ENCODE data around the gene CRELD2. TPM values are rescaled to one million over a fixed set of nuclear protein-coding genes. Genes with fewer than 3 reads are reported as not detected.

Gene CRELD2
- total and polyA plus RNA-seq, 5 experiments from 2014 or later, result 22.1 to 43.6 (median 35.8) TPM

DNA sequence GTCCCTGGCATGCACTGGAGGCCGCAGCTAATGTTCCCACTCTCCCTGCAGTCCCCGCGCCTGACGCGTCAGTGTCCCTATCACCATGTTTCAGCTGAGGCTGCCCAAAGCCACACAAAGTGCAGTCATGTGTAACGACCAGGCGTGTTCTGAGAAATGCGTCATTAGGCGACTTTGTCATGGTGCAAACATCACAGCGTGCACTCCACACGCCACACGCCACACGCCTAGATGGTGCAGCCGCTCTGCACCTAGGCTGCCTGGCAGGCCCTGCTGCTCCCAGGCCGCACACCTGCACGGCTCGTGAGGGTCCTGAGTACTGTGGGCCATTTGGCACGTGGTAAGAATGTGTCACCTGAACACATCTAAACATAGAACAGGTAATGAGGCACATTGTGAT lies 2.4 kb downstream of the CRELD2 start:
- Mint-ChIP-seq H3K9me3 (no peaks in the 10 kb centered on the region), H3K36me3 (peaks cover 0 to 4% (median 2%) of the 10 kb centered on the region in 3 donors), H3K4me3 (peak overlapping the region in 6 of 10 donors; percentile 26 to 79 (median 68)), H3K27me3 (no peaks in the 10 kb centered on the region), H3K27ac (peak overlapping the region in 4 of 10 donors; percentile 14 to 47 (median 28)), H3K4me1 (peaks cover 7 to 51% (median 42%) of the 10 kb centered on the region in 4 donors)
- DNase-seq (no peak), ATAC-seq (no peak)
- POLR2A ChIA-PET, result interaction anchor here (1.2 kb wide), 1 partner anchor 153 kb away, joined by 3 read pairs; no protein-coding TSS in a partner anchor

DNA sequence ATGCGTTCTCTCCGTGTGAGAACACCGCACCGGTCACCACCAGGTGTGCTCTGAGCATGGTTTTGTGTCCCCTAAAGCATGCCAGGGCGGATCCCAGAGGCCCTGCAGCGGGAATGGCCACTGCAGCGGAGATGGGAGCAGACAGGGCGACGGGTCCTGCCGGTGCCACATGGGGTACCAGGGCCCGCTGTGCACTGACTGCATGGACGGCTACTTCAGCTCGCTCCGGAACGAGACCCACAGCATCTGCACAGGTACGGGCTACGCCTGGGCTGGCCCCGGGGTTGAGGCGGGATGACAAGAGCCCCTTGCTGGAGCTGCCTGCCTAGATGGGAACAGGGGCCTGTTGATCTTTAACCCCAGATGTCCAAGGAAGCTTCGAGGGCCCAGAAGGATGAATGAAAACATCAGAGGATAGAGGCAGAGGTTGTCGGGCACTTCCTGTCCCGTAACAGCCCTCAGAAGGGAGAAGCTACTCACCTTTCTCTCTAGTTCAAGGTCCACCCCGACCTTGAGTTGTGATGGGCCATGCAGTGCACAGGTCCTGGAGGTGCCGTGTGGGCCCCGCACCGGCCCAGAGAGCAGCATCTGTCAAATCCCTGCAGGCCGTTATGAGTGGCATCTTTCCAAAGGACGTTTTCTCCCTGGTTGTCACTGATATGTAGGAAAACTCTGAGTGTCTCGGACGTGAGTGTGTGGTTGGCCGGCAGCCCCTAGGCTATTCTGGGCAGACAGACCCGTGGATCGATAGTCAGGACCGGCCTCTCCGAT lies 3.3 kb downstream of the CRELD2 start:
- Mint-ChIP-seq H3K4me3 (peak overlapping the region in 2 of 10 donors; percentile 14 to 45), H3K36me3 (peaks cover 0 to 4% (median 2%) of the 10 kb centered on the region in 3 donors), H3K4me1 (peaks cover 11 to 49% (median 43%) of the 10 kb centered on the region in 4 donors), H3K27me3 (no peaks in the 10 kb centered on the region), H3K9me3 (no peaks in the 10 kb centered on the region), H3K27ac (peak overlapping the region in 2 of 10 donors; percentile 36 to 73)
- DNase-seq (no peak), ATAC-seq (no peak)
- POLR2A ChIA-PET, result no interaction called here

GRCh38 chr22:49922484-49922883 lies 4.0 kb downstream of the CRELD2 start:
- Mint-ChIP-seq H3K27ac (peak overlapping the region in 2 of 10 donors; percentile 19 to 68), H3K9me3 (no peaks in the 10 kb centered on the region), H3K4me1 (peaks cover 12 to 49% (median 41%) of the 10 kb centered on the region in 4 donors), H3K27me3 (no peaks in the 10 kb centered on the region), H3K36me3 (peaks cover 0 to 4% (median 2%) of the 10 kb centered on the region in 3 donors), H3K4me3 (no peak overlapping the region)
- POLR2A ChIA-PET, result no interaction called here
- no peak for ATAC-seq
- no peak for DNase-seq

DNA sequence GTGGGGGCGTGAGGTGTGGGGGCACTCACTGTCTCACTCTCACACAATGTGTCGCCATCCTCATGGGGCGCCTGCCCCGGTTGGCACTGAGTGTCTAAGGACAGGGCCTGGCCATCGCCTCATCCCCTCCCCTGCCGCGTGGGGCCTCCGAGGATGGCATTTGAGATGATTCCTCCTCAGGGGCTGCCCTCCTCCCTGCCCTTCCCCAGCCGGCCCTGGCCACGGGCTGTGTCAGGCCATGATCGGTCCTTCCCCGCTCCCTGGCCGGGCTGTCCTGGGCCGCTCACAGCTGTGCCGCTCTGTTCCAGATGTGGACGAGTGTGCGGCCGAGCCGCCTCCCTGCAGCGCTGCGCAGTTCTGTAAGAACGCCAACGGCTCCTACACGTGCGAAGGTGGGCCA lies 4.5 kb downstream of the CRELD2 start:
- Mint-ChIP-seq H3K4me3 (peak overlapping the region in 1 of 10 donors; percentile 58), H3K36me3 (peaks cover 0 to 4% (median 2%) of the 10 kb centered on the region in 3 donors), H3K27me3 (no peaks in the 10 kb centered on the region), H3K9me3 (no peaks in the 10 kb centered on the region), H3K4me1 (peaks cover 12 to 47% (median 40%) of the 10 kb centered on the region in 4 donors), H3K27ac (peak overlapping the region in 1 of 10 donors; percentile 16)
- DNase-seq (no peak), ATAC-seq (no peak)
- POLR2A ChIA-PET, result no interaction called here

DNA sequence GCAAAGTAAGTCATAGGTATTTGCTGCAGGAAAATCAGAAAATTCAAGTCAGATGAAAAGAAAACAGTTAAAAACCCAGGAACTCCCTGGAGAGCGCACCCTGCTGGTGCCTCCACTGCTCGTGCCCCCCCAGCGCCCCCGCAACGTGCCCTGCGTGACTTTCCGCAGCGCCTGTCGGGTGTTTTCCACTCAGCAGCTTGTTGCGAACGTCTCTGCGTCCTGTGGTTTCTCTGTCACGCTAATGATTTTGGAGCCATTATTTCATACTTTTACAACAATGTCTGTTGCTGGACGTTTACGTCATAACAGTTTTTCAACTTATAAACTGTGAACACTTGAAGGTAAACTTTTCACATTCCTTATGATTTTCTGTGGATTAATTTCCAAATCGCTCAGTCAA lies 5.0 kb downstream of the CRELD2 start:
- H3K4me1 Mint-ChIP-seq, result peaks cover 12 to 50% (median 40%) of the 10 kb centered on the region in 4 donors
- ATAC-seq, result no peak
- no peaks in the 10 kb centered on the region for H3K9me3 Mint-ChIP-seq
- H3K27me3 Mint-ChIP-seq, result no peaks in the 10 kb centered on the region
- H3K36me3 Mint-ChIP-seq, result peaks cover 0 to 4% (median 2%) of the 10 kb centered on the region in 3 donors
- DNase-seq, result no peak
- H3K27ac Mint-ChIP-seq, result peak overlapping the region in 6 of 10 donors; percentile 16 to 82 (median 72)
- peak overlapping the region in 3 of 10 donors; percentile 3 to 58 (median 14) for H3K4me3 Mint-ChIP-seq
- POLR2A ChIA-PET, result no interaction called here

DNA sequence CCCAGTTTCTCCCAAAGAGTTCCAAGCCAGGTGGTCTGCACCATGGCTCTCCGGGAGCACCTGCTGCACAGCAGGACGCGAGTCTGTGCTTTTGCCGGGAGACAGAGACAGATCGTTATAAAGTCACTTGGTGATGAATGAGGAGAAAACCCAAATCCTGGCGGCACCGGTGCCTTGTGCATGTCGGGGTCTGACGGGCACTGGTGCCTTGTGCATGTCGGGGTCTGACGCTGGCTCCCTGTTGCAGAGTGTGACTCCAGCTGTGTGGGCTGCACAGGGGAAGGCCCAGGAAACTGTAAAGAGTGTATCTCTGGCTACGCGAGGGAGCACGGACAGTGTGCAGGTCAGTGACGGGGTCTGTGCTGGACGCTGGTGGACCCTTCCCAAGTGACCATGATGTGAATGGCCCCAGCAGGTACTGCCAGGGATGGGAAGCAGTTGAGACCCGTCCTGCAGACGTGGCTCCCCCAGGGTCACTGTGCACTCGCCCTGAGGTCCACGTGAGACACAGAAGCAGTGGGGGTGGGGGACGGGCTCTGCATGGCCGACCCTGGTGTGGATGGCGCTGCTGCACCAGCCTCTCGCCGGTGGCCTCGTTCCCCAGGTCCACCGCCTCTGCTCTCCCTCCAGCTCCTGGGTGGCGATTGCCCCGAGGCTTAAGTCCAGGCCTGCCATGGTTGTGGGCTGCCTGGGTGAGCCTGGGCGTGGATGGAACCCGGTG lies 5.8 kb downstream of the CRELD2 start:
- Mint-ChIP-seq H3K27me3 (no peaks in the 10 kb centered on the region), H3K4me3 (peak overlapping the region in 2 of 10 donors; percentile 6 to 41), H3K27ac (peak overlapping the region in 8 of 10 donors; percentile 16 to 98 (median 82)), H3K36me3 (peaks cover 0 to 4% (median 2%) of the 10 kb centered on the region in 3 donors), H3K9me3 (no peaks in the 10 kb centered on the region), H3K4me1 (peaks cover 12 to 47% (median 39%) of the 10 kb centered on the region in 4 donors)
- no peak for ATAC-seq
- DNase-seq, result no peak
- POLR2A ChIA-PET, result interaction anchor here (0.7 to 2.5 kb wide), 4 partner anchors 12 to 148 kb away, joined by 5 to 18 read pairs (median 11); partner anchors contain the start of genes PIM3 and ZBED4

GRCh38 chr22:49925525-49926128 lies 7.2 kb downstream of the CRELD2 start:
- Mint-ChIP-seq H3K36me3 (peaks cover 0 to 4% (median 2%) of the 10 kb centered on the region in 3 donors), H3K9me3 (no peaks in the 10 kb centered on the region), H3K4me1 (peaks cover 12 to 43% (median 33%) of the 10 kb centered on the region in 4 donors), H3K27ac (peak overlapping the region; percentile 95 to 99 (median 98)), H3K4me3 (peak overlapping the region; percentile 77 to 92 (median 86)), H3K27me3 (no peaks in the 10 kb centered on the region)
- ATAC-seq (peak; percentile 89 to 92), DNase-seq (peak; percentile 57 to 87 (median 83))
- POLR2A ChIA-PET, result interaction anchor here (0.6 to 2.5 kb wide), 9 partner anchors 8 to 695 kb away, joined by 3 to 18 read pairs (median 4); partner anchors contain the start of genes PIM3 and ZBED4

DNA sequence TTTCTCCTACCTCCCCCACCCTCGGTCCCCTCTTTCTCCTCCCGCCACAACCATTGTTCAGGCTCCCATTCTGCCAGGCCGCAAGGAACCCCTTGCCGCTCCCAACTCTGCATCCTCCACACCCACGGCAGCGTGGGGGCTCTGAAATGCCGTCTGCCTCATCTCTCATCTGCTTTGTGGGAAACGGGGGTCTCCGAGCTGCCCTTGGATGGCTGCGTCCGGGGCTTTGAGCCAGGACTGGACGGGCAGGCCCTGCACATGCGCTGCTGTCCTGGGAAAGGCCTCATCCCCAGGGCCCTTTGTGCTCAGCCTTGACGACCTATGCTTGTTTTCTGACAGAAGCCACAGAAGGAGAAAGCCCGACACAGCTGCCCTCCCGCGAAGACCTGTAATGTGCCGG lies 8.5 kb downstream of the CRELD2 start:
- POLR2A ChIA-PET, result interaction anchor here (0.6 to 2.3 kb wide), 4 partner anchors 34 to 121 kb away, joined by 3 to 14 read pairs (median 6); partner anchors contain the start of gene PIM3
- H3K4me1 Mint-ChIP-seq, result peaks cover 15 to 51% (median 43%) of the 10 kb centered on the region in 4 donors
- peak overlapping the region; percentile 83 to 98 (median 90) for H3K27ac Mint-ChIP-seq
- DNase-seq, result no peak
- no peaks in the 10 kb centered on the region for H3K27me3 Mint-ChIP-seq
- ATAC-seq, result no peak
- no peaks in the 10 kb centered on the region for H3K9me3 Mint-ChIP-seq
- H3K36me3 Mint-ChIP-seq, result peaks cover 0 to 2% (median 0%) of the 10 kb centered on the region in 3 donors
- H3K4me3 Mint-ChIP-seq, result peak overlapping the region in 4 of 10 donors; percentile 43 to 79 (median 48)

GRCh38 chr22:49927483-49928184 lies 9.2 kb downstream of the CRELD2 start:
- H3K4me3 Mint-ChIP-seq, result peak overlapping the region in 6 of 10 donors; percentile 3 to 79 (median 44)
- no peaks in the 10 kb centered on the region for H3K27me3 Mint-ChIP-seq
- H3K9me3 Mint-ChIP-seq, result no peaks in the 10 kb centered on the region
- peaks cover 0 to 2% (median 0%) of the 10 kb centered on the region in 3 donors for H3K36me3 Mint-ChIP-seq
- ATAC-seq, result no peak
- peaks cover 15 to 51% (median 42%) of the 10 kb centered on the region in 4 donors for H3K4me1 Mint-ChIP-seq
- H3K27ac Mint-ChIP-seq, result peak overlapping the region; percentile 44 to 98 (median 88)
- POLR2A ChIA-PET, result interaction anchor here (0.9 kb wide), 1 partner anchor 66 kb away, joined by 3 read pairs; no protein-coding TSS in a partner anchor
- DNase-seq, result no peak

GRCh38 chr22:49928185-49928495 lies 9.7 kb downstream of the CRELD2 start:
- peaks cover 15 to 56% (median 46%) of the 10 kb centered on the region in 4 donors for H3K4me1 Mint-ChIP-seq
- no peak for DNase-seq
- H3K36me3 Mint-ChIP-seq, result peaks cover 0 to 2% (median 0%) of the 10 kb centered on the region in 3 donors
- peak overlapping the region in 8 of 10 donors; percentile 29 to 87 (median 62) for H3K27ac Mint-ChIP-seq
- H3K4me3 Mint-ChIP-seq, result peak overlapping the region in 5 of 10 donors; percentile 7 to 51 (median 37)
- no peaks in the 10 kb centered on the region for H3K9me3 Mint-ChIP-seq
- no peaks in the 10 kb centered on the region for H3K27me3 Mint-ChIP-seq
- ATAC-seq, result no peak
- POLR2A ChIA-PET, result no interaction called here

DNA sequence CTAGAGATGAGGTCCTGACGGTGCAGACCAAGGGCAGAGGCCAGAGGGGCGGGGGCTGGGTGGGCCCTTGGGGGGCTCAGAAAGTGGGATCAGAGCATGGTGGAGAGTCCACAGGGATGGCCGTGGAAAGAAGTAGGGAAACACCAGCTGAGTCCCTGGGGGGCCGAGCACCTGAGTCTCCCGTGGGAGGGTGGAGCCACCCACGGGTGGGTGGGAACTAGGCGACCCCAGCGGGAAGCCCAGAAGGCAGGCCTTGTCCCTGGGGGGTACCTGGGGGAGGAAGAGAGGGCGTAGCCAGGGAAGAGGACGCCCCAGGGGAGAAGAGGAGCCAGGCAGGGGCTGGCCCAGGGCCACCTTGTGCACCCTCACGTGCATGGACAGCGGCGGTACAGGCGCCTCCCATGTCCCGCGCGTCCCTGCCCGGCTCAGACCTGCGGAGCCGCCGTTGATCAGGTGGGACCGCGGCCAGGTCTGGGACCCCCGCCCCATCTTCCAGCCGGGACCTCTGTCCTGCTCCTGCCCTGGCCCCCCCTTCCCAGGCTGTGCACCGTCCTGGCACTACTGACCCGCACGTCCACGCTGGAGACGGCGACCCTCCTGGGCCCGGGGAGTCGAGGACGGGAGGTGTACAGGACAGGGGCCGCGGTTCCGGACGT lies 10.2 kb downstream of the CRELD2 start:
- POLR2A ChIA-PET, result no interaction called here
- H3K9me3 Mint-ChIP-seq, result no peaks in the 10 kb centered on the region
- H3K27ac Mint-ChIP-seq, result peak overlapping the region in 5 of 10 donors; percentile 52 to 87 (median 64)
- H3K36me3 Mint-ChIP-seq, result peaks cover 0 to 2% (median 0%) of the 10 kb centered on the region in 3 donors
- no peak for DNase-seq
- H3K4me3 Mint-ChIP-seq, result peak overlapping the region in 4 of 10 donors; percentile 7 to 51 (median 39)
- no peaks in the 10 kb centered on the region for H3K27me3 Mint-ChIP-seq
- H3K4me1 Mint-ChIP-seq, result peaks cover 15 to 57% (median 49%) of the 10 kb centered on the region in 4 donors
- ATAC-seq, result no peak

Data from naive thymus-derived CD8-positive, alpha-beta T cell (primary cell).